ENCODE results near the gene TM9SF3.

GRCh38 chr10:96588616-96589419 is 2.0 kb upstream of the TM9SF3 start:
- no peak for TF ChIP-seq CTCF (conservative IDR thresholded peaks at IDR 0.05; ENCODE audit: low read depth in 2 of 2)
- TF ChIP-seq REST (IDR thresholded peaks at IDR 0.05; ENCODE audit: unreplicated experiment) = no peak
- TF ChIP-seq EZH2 (IDR thresholded peaks at IDR 0.05; ENCODE audit: low read depth, unreplicated experiment) = no peak

All from GM23338 (cell line).